Gastroesophageal sphincter (tissue), 4 donors: ENCODE data around the gene MCTP1. TPM values are rescaled to one million over a fixed set of nuclear protein-coding genes. Genes with fewer than 3 reads are reported as not detected.
A peak's percentile ranks its signal among the peaks of the same experiment; 100 is the strongest.
"Not testable (repeated sequence)": the region's sequence is repeated elsewhere in the genome, so short reads cannot be mapped to it uniquely, and the experiment has no call there.

Experiments
- ATAC-seq: fragments of 150-250 bp; one replicate; pipeline ENCODE4 v1.9.1; 2016; ENCODE audit warnings: mild to moderate bottlenecking, moderate library complexity
- H3K27ac ChIP-seq, 4 donors: fragments of 200-600 bp; sonication (generic) in 3 of 4; 1 replicate in 3 of 4; 2 replicates in 1 of 4; pipeline ENCODE4 v1.5.1; 2016 to 2019
- H3K27me3 ChIP-seq: fragments of 200-600 bp; sonication (generic); one replicate; pipeline ENCODE4 v1.5.1; 2019
- H3K36me3 ChIP-seq, 2 donors: fragments of 200-600 bp; sonication (generic); one replicate each; pipeline ENCODE4 v1.5.1; 2019; ENCODE audit warnings: control low read depth in 1 of 2
- H3K4me1 ChIP-seq, 3 donors: fragments of 200-600 bp; sonication (generic); 1 replicate in 2 of 3; 2 replicates in 1 of 3; pipeline ENCODE4 v1.5.1; 2016 to 2019; ENCODE audit warnings: control low read depth in 2 of 3
- H3K4me3 ChIP-seq, 2 donors: fragments of 200-600 bp; sonication (generic); one replicate each; pipeline ENCODE4 v1.5.1; 2019; ENCODE audit warnings: mild to moderate bottlenecking in 1 of 2, moderate library complexity in 1 of 2
- H3K9me3 ChIP-seq, 3 donors: fragments of 200-600 bp; sonication (generic); one replicate each; pipeline ENCODE4 v1.5.1; 2017 to 2019; ENCODE audit warnings: control low read depth in 2 of 3
- CTCF ChIP-seq, 4 experiments: fragments of 200-600 bp in 2 of 4; fragments of 450-650 bp in 2 of 4; sonication (generic) in 1 of 4; IDR thresholded peaks; one replicate each; pipeline ENCODE4 v1.5.1; 2017 to 2019; ENCODE audit warnings: antibody characterized with exemption in 4 of 4, mild to moderate bottlenecking in 2 of 4, moderate library complexity in 2 of 4
- EP300 ChIP-seq: sonication (generic); formaldehyde crosslinking; IDR thresholded peaks from one replicate; pipeline ENCODE4 v1.6.1; 2017; ENCODE audit warnings: antibody characterized with exemption, mild to moderate bottlenecking
- POLR2A ChIP-seq, 2 donors: fragments of 450-650 bp; IDR thresholded peaks; one replicate each; pipeline ENCODE4 v1.6.1; 2017; ENCODE audit warnings: antibody characterized with exemption in 2 of 2, mild to moderate bottlenecking in 2 of 2, moderate library complexity in 1 of 2
- POLR2AphosphoS5 ChIP-seq: sonication (generic); formaldehyde crosslinking; IDR thresholded peaks from one replicate; pipeline ENCODE4 v1.6.1; 2017; ENCODE audit warnings: antibody characterized with exemption
- WGBS, 2 donors: methylation state at CpG; one replicate each; pipeline ENCODE4 v1.1.5; 2018; ENCODE audit warnings: low coverage in 1 of 2; 5-methylcytosine and 5-hydroxymethylcytosine counted together
- total RNA-seq, 4 donors: library from RNA; depleted of rRNA; stranded (reverse); fragments of >200 nt; gene quantifications; one replicate each; pipeline ENCODE4 v1.1.0, GENCODE V29; 2016

The MCTP1 gene
- total RNA-seq, 4 donors from 2014 or later: 13.5 to 57.6 (median 21.9) TPM

- 14 to 52% methylated on average over 1 of the region's 1 CpG for WGBS, 2 donors
- ATAC-seq: no peak
- H3K36me3 ChIP-seq: no peaks in the 10 kb centered on the region
- H3K4me3 ChIP-seq: no peak overlapping the region
- peaks cover 0 to 21% (median 0%) of the 10 kb centered on the region in 3 donors for H3K9me3 ChIP-seq
- no peaks in the 10 kb centered on the region for H3K27me3 ChIP-seq
- TF ChIP-seq CTCF (IDR thresholded peaks at IDR 0.05) (no peak), POLR2A (IDR thresholded peaks at IDR 0.05) (no peak), POLR2AphosphoS5 (no peak), EP300 (no peak)
- peak overlapping the region in 1 of 4 donors; percentile 57 for H3K27ac ChIP-seq
- H3K4me1 ChIP-seq: no peaks in the 10 kb centered on the region
Observed at GRCh38 chr5:95152131-95152530, 132.8 kb downstream of the MCTP1 start.

GRCh38 chr5:95151694-95152093, 133.2 kb downstream of the MCTP1 start:
- H3K9me3 ChIP-seq: peaks cover 0 to 25% (median 0%) of the 10 kb centered on the region in 3 donors
- H3K4me1 ChIP-seq: no peaks in the 10 kb centered on the region
- TF ChIP-seq CTCF (IDR thresholded peaks at IDR 0.05): no peak
- TF ChIP-seq POLR2AphosphoS5: no peak
- TF ChIP-seq EP300: no peak
- TF ChIP-seq POLR2A (IDR thresholded peaks at IDR 0.05): no peak
- H3K36me3 ChIP-seq: no peaks in the 10 kb centered on the region
- no peak overlapping the region for H3K27ac ChIP-seq
- H3K27me3 ChIP-seq: no peaks in the 10 kb centered on the region
- 72 to 75% methylated on average over 4 of the region's 4 CpGs for WGBS, 2 donors
- H3K4me3 ChIP-seq: no peak overlapping the region
- ATAC-seq: no peak

DNA sequence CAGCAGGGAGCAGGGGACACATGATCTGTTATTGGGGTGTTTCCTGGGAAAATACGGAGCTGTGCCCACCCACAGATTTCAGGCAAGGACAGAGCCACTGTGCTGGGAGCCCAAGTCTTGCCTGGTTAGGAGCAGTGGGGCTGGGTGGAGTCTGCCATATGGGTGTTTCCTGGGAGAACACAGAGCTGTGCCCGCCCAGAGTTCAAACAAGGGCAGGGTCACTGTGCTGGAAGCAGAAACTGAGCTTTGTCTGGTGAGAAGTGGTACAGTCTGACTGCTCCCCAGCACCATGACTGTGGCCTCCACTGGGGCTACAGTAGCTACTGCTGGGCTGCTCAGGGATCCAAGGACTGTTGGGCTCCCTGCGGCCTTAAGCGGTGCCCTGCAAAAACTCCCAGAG, 135.5 kb downstream of the MCTP1 start:
- no peak for ATAC-seq
- H3K9me3 ChIP-seq: peaks cover 0 to 28% (median 0%) of the 10 kb centered on the region in 3 donors
- H3K4me3 ChIP-seq: no peak overlapping the region
- TF ChIP-seq POLR2AphosphoS5: no peak
- TF ChIP-seq EP300: no peak
- TF ChIP-seq CTCF (IDR thresholded peaks at IDR 0.05): no peak
- no peak for TF ChIP-seq POLR2A (IDR thresholded peaks at IDR 0.05)
- H3K27ac ChIP-seq: no peak overlapping the region
- WGBS, 2 donors: no CpG with 5 or more reads among the region's 4 CpGs
- H3K36me3 ChIP-seq: no peaks in the 10 kb centered on the region
- no peaks in the 10 kb centered on the region for H3K4me1 ChIP-seq
- H3K27me3 ChIP-seq: no peaks in the 10 kb centered on the region

GRCh38 chr5:95148453-95148852, 136.4 kb downstream of the MCTP1 start:
- Histone ChIP-seq H3K9me3 (peaks cover 0 to 28% (median 0%) of the 10 kb centered on the region in 3 donors), H3K4me3 (no peak overlapping the region), H3K27ac (no peak overlapping the region), H3K36me3 (no peaks in the 10 kb centered on the region), H3K4me1 (no peaks in the 10 kb centered on the region), H3K27me3 (no peaks in the 10 kb centered on the region)
- no peak for ATAC-seq
- TF ChIP-seq POLR2A (IDR thresholded peaks at IDR 0.05) (no peak), POLR2AphosphoS5 (no peak), EP300 (no peak), CTCF (IDR thresholded peaks at IDR 0.05) (no peak)

DNA sequence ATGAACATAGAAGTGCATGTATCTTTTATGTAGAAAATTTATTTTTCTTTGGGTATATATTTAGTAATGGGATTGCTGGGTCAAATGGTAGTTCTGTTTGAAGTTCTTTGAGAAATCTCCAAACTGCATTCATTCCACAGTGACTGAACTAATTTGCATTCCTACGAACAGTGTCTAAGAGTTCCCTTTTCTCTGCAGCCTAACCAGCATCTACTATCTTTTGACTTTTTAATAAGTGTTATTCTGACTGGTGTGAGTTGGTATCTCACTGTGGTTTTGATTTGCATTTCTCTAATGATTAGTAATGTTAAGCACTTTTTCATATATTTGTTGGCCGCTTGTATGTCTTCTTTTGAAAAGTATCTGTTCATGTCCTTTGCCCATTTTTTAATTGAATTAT, 141.0 kb downstream of the MCTP1 start:
- WGBS, 2 donors: 88 to 92% methylated on average over 2 of the region's 2 CpGs
- not testable (repeated sequence) for H3K27me3 ChIP-seq, H3K27ac ChIP-seq, H3K4me3 ChIP-seq, H3K36me3 ChIP-seq, H3K4me1 ChIP-seq, ATAC-seq
- H3K9me3 ChIP-seq: peaks cover 0 to 24% (median 0%) of the 10 kb centered on the region in 3 donors

DNA sequence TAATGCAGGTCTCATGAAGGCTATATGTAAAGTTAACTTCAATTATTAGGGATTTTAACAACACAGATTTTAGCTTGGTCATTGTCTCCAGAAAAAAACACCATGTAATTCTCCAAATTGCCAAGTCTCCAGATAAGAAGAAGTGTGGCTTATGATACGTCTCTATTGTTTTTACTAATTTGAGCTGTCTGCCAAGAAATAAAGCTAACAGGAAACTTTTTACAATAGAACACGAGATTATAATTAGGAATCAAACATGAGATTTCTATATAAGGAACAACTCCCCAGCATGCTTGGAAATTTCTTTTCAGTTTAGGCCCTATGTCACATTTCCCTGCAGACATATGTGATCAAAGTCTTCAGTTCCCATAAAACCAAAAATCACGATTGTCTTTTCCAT, 142.7 kb downstream of the MCTP1 start:
- H3K4me3 ChIP-seq: no peak overlapping the region
- no peaks in the 10 kb centered on the region for H3K27me3 ChIP-seq
- no peak for ATAC-seq
- H3K9me3 ChIP-seq: peaks cover 0 to 7% (median 0%) of the 10 kb centered on the region in 3 donors
- no peak overlapping the region for H3K27ac ChIP-seq
- no peaks in the 10 kb centered on the region for H3K4me1 ChIP-seq
- TF ChIP-seq EP300 (no peak), POLR2AphosphoS5 (no peak), CTCF (IDR thresholded peaks at IDR 0.05) (no peak), POLR2A (IDR thresholded peaks at IDR 0.05) (no peak)
- H3K36me3 ChIP-seq: no peaks in the 10 kb centered on the region
- 43 to 45% methylated on average over 2 to 3 of the region's 3 CpGs for WGBS, 2 donors
